HG03175 (cell line): Measurements from ENCODE around the gene SH3D19.
"Not testable (repeated sequence)": the region's sequence is repeated elsewhere in the genome, so short reads cannot be mapped to it uniquely, and the experiment has no call there.

Source experiments
- ATAC-seq: cut with Tn5 transposase; IDR thresholded peaks from one replicate; pipeline ENCODE4 v1.9.1; 2021; ENCODE audit warnings: mild to moderate bottlenecking, moderate library complexity; ENCODE audit not compliant: unreplicated experiment

The SH3D19 gene

GRCh38 chr4:151323667-151324066 is 1.7 kb downstream of the SH3D19 start:
- no peak for ATAC-seq

DNA sequence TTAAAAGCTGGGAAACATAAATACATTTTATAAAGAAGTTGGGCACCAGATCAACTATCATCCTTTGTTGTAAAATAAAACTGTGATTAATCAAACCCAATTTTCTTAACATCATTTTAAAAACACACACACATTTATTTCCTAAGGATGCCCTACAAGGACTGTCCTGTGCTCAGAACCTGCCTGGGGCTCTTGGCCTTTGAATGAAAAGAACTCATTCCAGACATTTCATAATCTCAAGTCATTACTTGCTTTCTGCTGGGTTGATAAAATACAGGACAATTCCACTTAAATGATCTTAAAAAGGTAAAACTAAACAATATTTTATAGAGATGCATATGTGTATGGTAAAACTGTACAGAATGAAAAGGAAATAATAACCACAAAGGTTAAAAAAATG is 2.8 kb downstream of the SH3D19 start:
- ATAC-seq, result no peak

DNA sequence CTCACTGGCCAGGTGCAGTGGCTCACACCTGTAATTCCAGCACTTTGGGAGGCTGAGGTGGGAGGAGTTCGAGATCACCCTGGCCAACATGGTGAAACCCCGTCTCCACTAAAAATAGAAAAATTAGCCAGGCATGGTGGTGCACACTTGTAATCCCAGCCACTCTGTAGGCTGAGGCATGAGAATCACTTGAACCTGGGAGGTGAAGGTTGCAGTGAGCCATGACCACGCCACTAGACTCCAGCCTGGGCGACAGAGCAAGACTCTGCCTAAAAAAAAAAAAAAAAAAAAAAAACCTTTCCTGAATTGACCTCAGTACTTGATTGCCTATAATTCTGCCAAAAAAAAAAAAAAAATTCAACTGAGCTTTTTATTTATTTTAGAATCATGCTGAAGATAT is 3.2 kb downstream of the SH3D19 start:
- ATAC-seq, result not testable (repeated sequence)

- no peak for ATAC-seq
Observed at GRCh38 chr4:151321586-151321985, 3.8 kb downstream of the SH3D19 start.

DNA sequence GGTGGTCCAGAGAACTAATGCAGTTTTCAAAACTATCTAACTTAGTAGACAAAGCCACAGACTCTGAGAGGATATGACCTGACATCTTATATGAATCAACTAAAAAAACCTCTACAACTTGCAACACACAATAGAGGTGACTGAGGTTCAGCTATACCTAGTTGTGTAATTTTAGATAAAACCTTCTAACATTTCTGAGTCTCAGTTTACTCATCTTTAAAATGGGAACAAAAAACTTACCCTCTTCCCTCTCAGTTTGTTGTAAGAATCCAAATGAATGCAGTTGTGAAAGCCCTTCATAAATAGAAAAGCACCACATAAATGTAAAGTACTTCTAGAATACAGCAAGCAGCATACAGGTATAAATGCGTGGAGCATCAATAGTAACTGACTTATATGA is 5.9 kb downstream of the SH3D19 start:
- ATAC-seq, result no peak

DNA sequence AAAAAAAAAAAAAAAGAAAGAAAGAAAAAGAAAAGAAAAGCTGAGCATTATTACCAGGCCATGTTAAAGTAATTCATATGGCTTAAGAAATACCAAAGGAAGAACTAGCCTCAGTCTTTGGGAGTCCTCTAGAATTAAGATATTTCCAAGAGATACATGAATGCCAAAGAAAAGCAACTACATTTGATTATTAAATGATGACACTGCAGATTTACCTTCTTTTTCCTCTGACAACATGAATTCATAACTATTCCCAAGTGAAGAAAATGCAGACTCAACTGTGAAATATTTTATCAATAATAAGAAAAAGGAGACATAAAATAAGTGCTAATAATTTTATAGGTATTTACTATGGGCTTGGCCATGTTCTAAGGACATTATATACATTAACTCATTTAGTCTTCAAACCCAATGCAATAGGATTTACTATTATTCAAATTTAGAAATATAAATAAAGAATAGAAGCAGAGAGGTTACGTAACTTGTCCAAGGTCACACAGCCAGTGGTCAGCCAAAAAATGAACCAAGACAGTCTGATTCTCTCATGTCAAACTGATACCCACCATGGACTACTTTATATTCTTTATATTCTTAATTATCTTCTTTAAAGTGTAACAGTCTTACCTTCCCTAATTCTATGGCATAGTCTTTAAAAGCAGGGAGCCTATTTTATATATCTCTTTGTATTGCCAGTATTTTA is 6.9 kb downstream of the SH3D19 start:
- no peak for ATAC-seq

DNA sequence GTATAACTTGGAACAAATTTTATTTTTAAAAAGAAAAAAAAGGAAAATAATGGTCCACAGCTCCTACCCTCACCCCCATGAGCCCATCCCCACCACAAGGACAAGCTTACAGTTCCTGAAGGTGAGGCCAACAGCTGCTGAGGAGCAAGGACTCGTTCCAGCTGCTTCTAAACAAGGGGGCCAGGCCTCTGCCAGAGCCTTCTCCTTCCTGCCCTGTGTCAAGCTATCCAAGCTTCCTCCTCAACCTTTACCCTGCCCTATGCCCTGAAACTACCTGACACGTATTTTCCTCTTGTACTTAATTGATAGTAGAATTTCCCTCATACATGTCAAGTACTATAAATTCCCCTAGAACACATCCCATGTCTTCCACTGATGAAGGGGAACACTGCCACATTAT is 8.8 kb downstream of the SH3D19 start:
- no peak for ATAC-seq

- no peak for ATAC-seq
Observed at GRCh38 chr4:151315212-151315886, 10.1 kb downstream of the SH3D19 start.

DNA sequence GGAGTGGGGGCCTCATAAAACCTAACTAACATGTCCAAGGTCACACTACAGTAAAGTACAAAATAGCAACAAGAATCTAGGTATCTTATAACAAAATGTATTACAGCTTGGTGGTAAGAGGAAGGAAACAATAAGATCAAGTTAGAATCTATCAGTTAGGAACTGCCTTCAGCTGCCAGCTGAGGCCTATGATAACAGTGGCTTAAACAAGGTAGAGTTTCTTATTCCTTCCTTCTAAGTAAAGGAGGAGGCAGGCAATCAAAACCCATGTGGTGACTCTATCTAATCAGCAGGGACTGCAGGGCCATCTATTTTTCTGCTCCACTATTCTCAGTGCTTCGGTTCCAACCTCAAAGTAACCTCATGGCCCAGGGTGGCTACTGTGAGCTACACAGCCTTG is 10.9 kb downstream of the SH3D19 start:
- no peak for ATAC-seq

GRCh38 chr4:151314010-151314355 is 11.4 kb downstream of the SH3D19 start:
- no peak for ATAC-seq

GRCh38 chr4:151313306-151314009 is 11.9 kb downstream of the SH3D19 start:
- ATAC-seq, result no peak

- ATAC-seq, result no peak
Observed at GRCh38 chr4:151310124-151310728, 15.2 kb downstream of the SH3D19 start.

GRCh38 chr4:151304755-151305154 is 20.6 kb downstream of the SH3D19 start:
- ATAC-seq, result peak; percentile 84

GRCh38 chr4:151304226-151304625 is 21.2 kb downstream of the SH3D19 start:
- no peak for ATAC-seq

DNA sequence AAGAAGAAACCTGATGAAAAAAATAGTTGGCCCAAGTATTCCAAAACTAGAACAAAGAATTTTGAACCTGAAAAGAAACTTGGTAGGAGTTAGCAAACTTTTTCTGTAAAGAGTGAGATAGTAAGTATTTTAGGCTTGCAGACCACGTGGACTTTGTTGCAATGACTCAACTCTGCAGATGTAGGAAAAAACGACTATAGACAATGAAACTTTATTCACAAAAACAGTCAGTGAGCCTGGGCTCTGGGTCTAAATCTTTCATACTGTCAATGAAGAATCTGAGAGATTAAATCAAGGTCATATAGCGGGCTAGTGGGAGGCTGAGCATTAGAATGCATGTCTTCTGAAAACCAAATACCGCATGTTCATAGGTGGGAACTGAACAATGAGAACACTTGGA is 23.0 kb downstream of the SH3D19 start:
- ATAC-seq, result no peak

GRCh38 chr4:151297170-151297569 is 28.2 kb downstream of the SH3D19 start:
- no peak for ATAC-seq

DNA sequence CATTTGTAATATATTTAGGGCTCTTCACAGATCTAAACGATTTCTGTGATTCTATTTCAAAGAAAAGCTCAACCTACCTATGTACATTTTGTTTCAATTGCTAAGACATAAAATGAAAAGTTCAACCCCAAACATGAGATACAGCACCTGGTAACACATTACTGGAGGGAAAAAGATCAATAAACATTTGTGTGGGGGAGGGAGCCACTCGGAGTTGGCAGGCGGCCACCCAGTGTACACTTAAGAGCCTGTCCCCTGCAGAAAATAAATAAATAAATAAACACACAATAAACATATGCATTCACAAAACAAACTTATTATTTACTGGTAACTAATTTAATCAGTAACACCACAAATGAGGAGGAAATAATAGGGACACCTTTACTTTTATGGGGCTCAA is 29.2 kb downstream of the SH3D19 start:
- ATAC-seq, result no peak

GRCh38 chr4:151294833-151295496 is 30.4 kb downstream of the SH3D19 start:
- no peak for ATAC-seq

GRCh38 chr4:151292038-151292437 is 33.4 kb downstream of the SH3D19 start:
- no peak for ATAC-seq

DNA sequence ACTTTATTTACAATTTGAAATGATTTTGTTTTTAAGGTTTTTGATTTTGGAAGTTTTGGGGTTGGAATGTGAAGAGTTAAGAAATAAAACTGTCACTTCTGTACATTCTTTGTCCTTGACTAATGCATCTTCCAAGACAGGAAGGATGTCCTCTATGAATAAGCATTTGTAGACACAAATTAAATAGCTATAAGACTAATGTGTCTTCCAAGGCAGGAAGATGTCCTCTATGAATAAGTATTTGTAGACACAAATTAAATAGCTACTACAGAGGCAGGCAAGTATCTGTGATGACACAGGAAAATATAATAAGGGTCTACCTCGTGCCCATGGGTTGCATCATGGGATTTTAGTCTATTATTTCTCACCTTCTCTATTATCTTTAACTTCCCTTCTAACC is 33.9 kb downstream of the SH3D19 start:
- ATAC-seq, result no peak

DNA sequence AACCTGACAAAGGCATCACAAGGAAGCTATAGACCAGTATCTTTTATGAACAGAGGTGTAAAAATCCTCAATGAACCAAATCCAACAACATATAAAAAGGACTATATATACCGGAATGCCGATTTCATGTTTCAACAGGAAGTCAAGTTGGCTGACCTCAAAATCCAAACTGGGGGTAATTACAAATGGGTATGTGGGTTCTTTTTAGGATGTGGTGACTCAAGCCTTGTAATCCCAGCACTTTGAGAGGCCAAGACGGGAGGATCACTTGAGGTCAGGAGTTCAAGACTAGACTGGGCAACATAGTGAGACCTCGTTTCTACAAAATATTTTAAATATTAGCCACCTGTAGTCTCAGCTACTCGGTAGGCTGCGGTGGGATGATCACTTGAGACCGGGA is 38.0 kb downstream of the SH3D19 start:
- ATAC-seq, result no peak
